ENCODE results near the gene MCM5.

The MCM5 gene

DNA sequence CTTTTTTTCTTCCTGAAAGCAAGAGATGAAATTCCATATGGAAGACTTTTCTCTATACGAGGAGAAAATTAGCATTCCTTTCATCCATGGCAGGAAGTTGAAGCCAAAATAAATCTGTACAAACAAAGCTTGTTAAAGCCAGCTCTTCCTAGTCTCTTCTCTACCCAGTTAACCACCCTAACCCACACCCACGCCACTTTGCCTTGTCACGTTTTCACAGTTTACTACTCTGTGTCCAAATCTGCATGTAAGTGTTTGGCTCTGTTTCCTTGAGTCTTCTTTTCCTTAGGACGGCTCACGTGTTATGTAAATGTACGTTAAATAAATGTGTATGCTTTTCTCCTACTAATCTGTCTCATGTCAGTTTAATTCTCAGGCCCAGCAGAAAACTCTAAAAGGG lies 26.2 kb upstream of the MCM5 start:
- H3K4me3 ChIP-seq (ENCODE audit: insufficient read length, low read depth), result no peak overlapping the region
- H3K27me3 ChIP-seq (ENCODE audit: insufficient read depth, insufficient read length), result no peaks in the 10 kb centered on the region
- TF ChIP-seq SUZ12 (IDR thresholded peaks at IDR 0.05; ENCODE audit: extremely low read depth, insufficient read depth, insufficient read length), result no peak
- TF ChIP-seq YY1 (IDR thresholded peaks at IDR 0.05; ENCODE audit: insufficient read depth, insufficient read length), result no peak
- TF ChIP-seq ZNF274 (IDR thresholded peaks at IDR 0.05; ENCODE audit: low read depth, low read length), result no peak
- H3K9me3 ChIP-seq (ENCODE audit: insufficient read depth, low read length), result no peaks in the 10 kb centered on the region
- no peaks in the 10 kb centered on the region for H3K36me3 ChIP-seq (ENCODE audit: insufficient read depth, insufficient read length, low read length)
- no peak overlapping the region for H3K9ac ChIP-seq (ENCODE audit: insufficient read length, low read depth)
- DNase-seq (ENCODE audit: low read depth, low spot score), result no peak
- H3K4me1 ChIP-seq (ENCODE audit: insufficient read depth, insufficient read length), result peaks cover 9% of the 10 kb centered on the region

DNA sequence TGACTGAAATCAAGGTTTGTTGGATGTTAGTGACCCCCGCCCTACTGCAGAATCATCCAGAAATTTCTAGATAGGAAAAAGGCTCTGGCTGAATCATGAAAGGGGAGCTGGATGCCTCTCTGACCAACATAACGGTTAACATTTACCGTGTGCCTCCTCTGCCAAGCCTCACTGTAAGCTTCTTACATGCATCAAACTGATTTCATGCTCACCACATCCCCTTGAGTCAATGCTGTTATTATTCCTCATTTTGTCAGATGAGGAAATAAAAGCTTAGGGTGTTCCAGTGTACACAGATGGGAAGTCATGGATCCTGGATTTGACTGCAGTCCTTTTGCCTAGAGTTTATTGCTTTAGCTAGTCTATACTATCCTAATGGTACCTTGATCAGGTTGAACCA lies 24.9 kb upstream of the MCM5 start:
- Histone ChIP-seq H3K9ac (ENCODE audit: insufficient read length, low read depth) (no peak overlapping the region), H3K4me1 (ENCODE audit: insufficient read depth, insufficient read length) (peaks cover 5% of the 10 kb centered on the region), H3K36me3 (ENCODE audit: insufficient read depth, insufficient read length, low read length) (no peaks in the 10 kb centered on the region), H3K4me3 (ENCODE audit: insufficient read length, low read depth) (no peak overlapping the region), H3K27me3 (ENCODE audit: insufficient read depth, insufficient read length) (no peaks in the 10 kb centered on the region), H3K9me3 (ENCODE audit: insufficient read depth, low read length) (no peaks in the 10 kb centered on the region)
- TF ChIP-seq YY1 (IDR thresholded peaks at IDR 0.05; ENCODE audit: insufficient read depth, insufficient read length) (no peak), SUZ12 (IDR thresholded peaks at IDR 0.05; ENCODE audit: extremely low read depth, insufficient read depth, insufficient read length) (no peak), ZNF274 (IDR thresholded peaks at IDR 0.05; ENCODE audit: low read depth, low read length) (no peak)
- DNase-seq (ENCODE audit: low read depth, low spot score), result no peak

DNA sequence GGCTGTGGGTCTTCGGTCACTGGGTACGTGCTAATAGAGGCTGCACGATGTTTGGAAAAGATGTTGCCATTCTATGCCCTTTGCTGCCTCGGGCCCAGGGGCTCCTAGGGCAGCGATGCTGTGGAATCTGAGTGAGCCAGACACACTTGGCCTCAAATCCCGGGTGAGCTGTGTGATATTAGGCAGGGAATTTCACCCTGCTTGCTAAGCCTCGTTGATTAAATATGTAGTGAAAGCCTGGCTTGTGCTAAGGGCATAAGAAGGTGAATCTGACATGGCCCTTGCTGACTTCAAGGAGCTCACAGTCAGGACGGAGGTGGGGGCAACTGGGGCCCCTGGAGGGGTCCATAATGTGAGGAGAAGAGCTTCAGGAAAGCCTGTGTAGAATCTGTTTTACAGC lies 24.4 kb upstream of the MCM5 start:
- Histone ChIP-seq H3K4me3 (ENCODE audit: insufficient read length, low read depth) (no peak overlapping the region), H3K36me3 (ENCODE audit: insufficient read depth, insufficient read length, low read length) (no peaks in the 10 kb centered on the region), H3K9me3 (ENCODE audit: insufficient read depth, low read length) (no peaks in the 10 kb centered on the region), H3K9ac (ENCODE audit: insufficient read length, low read depth) (no peak overlapping the region), H3K27me3 (ENCODE audit: insufficient read depth, insufficient read length) (no peaks in the 10 kb centered on the region), H3K4me1 (ENCODE audit: insufficient read depth, insufficient read length) (peaks cover 9% of the 10 kb centered on the region)
- TF ChIP-seq SUZ12 (IDR thresholded peaks at IDR 0.05; ENCODE audit: extremely low read depth, insufficient read depth, insufficient read length), result no peak
- TF ChIP-seq YY1 (IDR thresholded peaks at IDR 0.05; ENCODE audit: insufficient read depth, insufficient read length), result no peak
- no peak for TF ChIP-seq ZNF274 (IDR thresholded peaks at IDR 0.05; ENCODE audit: low read depth, low read length)
- DNase-seq (ENCODE audit: low read depth, low spot score), result no peak

DNA sequence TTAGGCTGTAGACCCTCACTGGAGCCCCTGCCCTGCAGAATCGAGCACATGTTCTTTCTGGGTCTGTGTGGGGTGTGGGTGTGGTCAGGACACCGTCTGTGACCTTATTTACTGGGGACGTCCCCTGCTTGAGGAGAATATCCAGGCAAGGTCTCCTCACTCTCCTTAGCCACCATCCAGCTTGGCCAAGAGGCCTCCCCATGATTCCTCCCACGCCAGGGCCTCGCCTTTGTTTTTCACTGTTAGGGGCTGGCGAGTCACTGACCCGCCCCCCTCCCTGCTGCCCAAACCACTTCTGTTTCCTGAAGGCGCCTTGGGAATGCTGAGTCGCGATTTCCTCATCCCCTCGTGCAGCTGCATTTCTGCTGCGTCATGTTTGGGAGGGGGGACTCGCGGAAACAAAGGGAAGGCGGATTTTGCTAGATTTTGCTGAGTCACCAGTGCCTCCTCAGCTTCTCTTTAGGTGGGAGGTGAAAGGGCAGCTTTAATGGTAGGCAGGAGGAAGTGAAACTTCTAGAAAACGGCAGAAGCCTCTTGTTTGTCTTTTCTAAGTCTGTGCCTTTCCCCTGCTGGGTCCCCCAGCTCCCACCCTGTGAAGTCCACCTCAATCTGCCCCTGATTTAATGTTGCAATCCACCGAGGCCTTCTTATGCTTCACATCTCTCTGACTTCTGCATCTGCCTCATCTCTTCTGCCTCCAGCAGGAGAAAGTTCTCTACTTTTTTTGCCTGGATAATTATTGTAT lies 23.0 kb upstream of the MCM5 start:
- peak; percentile 96 for DNase-seq (ENCODE audit: low read depth, low spot score)
- Histone ChIP-seq H3K4me3 (ENCODE audit: insufficient read length, low read depth) (no peak overlapping the region), H3K9ac (ENCODE audit: insufficient read length, low read depth) (no peak overlapping the region), H3K27me3 (ENCODE audit: insufficient read depth, insufficient read length) (no peaks in the 10 kb centered on the region), H3K36me3 (ENCODE audit: insufficient read depth, insufficient read length, low read length) (no peaks in the 10 kb centered on the region), H3K9me3 (ENCODE audit: insufficient read depth, low read length) (no peaks in the 10 kb centered on the region), H3K4me1 (ENCODE audit: insufficient read depth, insufficient read length) (peaks cover 10% of the 10 kb centered on the region)
- TF ChIP-seq YY1 (IDR thresholded peaks at IDR 0.05; ENCODE audit: insufficient read depth, insufficient read length) (no peak), SUZ12 (IDR thresholded peaks at IDR 0.05; ENCODE audit: extremely low read depth, insufficient read depth, insufficient read length) (no peak), ZNF274 (IDR thresholded peaks at IDR 0.05; ENCODE audit: low read depth, low read length) (no peak)

DNA sequence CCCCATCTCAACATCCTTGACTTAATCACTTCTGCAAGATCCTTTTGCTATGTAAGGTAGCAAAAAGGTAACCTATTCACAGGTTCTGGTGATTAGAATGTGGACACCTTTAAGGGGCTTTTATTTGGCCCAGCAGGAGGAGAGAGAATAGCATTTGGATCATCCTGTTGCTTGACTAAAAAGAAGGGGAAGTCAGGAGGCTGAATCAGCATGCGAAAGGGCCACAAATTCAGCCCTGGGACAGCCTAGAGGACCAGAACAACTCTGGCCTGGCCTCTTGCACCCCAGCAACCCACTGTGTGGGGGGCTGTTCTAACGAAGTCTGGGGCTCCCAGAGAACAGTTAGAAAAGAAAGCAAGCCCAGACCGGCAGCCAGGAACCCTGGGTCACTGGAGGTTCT lies 22.2 kb upstream of the MCM5 start:
- TF ChIP-seq ZNF274 (IDR thresholded peaks at IDR 0.05; ENCODE audit: low read depth, low read length), result no peak
- Histone ChIP-seq H3K4me1 (ENCODE audit: insufficient read depth, insufficient read length) (peaks cover 10% of the 10 kb centered on the region), H3K9me3 (ENCODE audit: insufficient read depth, low read length) (no peaks in the 10 kb centered on the region), H3K36me3 (ENCODE audit: insufficient read depth, insufficient read length, low read length) (no peaks in the 10 kb centered on the region), H3K9ac (ENCODE audit: insufficient read length, low read depth) (no peak overlapping the region), H3K27me3 (ENCODE audit: insufficient read depth, insufficient read length) (no peaks in the 10 kb centered on the region), H3K4me3 (ENCODE audit: insufficient read length, low read depth) (no peak overlapping the region)
- DNase-seq (ENCODE audit: low read depth, low spot score), result peak; percentile 47

DNA sequence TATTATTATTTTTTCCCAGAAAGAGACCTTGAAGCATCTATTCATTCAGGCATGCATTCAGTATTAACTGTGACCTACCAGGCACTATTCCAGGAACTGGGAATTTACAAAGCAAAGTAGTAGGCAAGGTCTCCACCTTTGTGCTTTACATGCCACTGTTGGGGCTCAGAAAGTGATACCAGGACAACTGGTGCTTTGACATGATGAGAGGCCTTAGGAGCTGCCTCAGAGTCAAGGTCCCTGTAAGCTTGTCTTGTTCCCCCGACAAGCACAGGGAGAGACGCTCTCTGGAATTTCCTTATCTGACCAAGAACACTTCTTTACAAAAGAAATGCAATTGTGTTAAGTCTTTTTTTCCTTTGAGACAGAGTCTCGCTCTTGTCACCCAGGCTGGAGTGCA lies 21.3 kb upstream of the MCM5 start:
- Histone ChIP-seq H3K36me3 (ENCODE audit: insufficient read depth, insufficient read length, low read length) (peaks cover 8% of the 10 kb centered on the region), H3K9ac (ENCODE audit: insufficient read length, low read depth) (peak overlapping the region; percentile 58), H3K27me3 (ENCODE audit: insufficient read depth, insufficient read length) (no peaks in the 10 kb centered on the region), H3K9me3 (ENCODE audit: insufficient read depth, low read length) (no peaks in the 10 kb centered on the region), H3K4me1 (ENCODE audit: insufficient read depth, insufficient read length) (peaks cover 8% of the 10 kb centered on the region), H3K4me3 (ENCODE audit: insufficient read length, low read depth) (no peak overlapping the region)
- no peak for DNase-seq (ENCODE audit: low read depth, low spot score)
- TF ChIP-seq SUZ12 (IDR thresholded peaks at IDR 0.05; ENCODE audit: extremely low read depth, insufficient read depth, insufficient read length), result no peak
- TF ChIP-seq YY1 (IDR thresholded peaks at IDR 0.05; ENCODE audit: insufficient read depth, insufficient read length), result no peak
- no peak for TF ChIP-seq ZNF274 (IDR thresholded peaks at IDR 0.05; ENCODE audit: low read depth, low read length)

DNA sequence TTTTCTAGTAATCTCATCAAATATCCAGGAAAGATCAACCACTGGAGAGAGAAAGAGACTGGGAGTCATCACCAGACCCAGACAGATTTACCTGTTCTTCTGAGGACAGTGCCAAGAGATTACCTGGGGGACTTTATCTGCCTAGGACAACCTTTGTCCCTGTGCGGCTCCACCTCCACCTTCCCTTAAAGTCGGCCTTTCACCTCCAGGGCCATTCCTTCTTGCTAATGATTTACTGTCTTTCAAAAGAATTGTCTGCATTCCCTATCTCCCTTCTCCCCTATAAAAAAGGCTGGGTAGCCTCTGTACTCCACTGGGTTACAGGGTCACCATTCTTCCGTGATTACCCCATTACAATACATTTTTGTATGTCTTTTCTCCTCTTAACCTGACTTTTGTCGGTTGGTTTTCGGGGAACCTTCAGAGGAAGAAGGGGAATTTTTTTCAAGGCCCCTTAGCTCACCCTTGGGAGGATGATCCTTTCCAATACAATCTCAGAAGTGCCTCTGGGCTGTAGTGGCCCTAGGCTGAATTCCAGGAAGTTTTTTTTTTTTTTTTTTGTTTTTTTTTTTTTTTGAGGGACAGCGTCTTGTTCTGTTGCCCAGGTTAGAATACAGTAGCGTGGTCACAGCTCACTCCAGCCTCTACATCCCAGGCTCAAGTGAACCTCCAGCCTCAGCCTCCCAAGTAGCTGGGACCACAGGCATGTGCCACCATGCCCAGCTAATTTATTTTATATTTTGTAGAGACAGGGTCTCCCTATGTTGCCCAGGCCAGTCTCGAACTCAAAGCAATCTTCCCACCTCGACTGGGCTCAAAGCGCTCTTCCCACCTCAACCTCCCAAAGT lies 20.6 kb upstream of the MCM5 start:
- TF ChIP-seq YY1 (IDR thresholded peaks at IDR 0.05; ENCODE audit: insufficient read depth, insufficient read length) (no peak), SUZ12 (IDR thresholded peaks at IDR 0.05; ENCODE audit: extremely low read depth, insufficient read depth, insufficient read length) (no peak), ZNF274 (IDR thresholded peaks at IDR 0.05; ENCODE audit: low read depth, low read length) (no peak)
- Histone ChIP-seq H3K4me1 (ENCODE audit: insufficient read depth, insufficient read length) (peaks cover 8% of the 10 kb centered on the region), H3K36me3 (ENCODE audit: insufficient read depth, insufficient read length, low read length) (peaks cover 12% of the 10 kb centered on the region), H3K4me3 (ENCODE audit: insufficient read length, low read depth) (no peak overlapping the region), H3K27me3 (ENCODE audit: insufficient read depth, insufficient read length) (no peaks in the 10 kb centered on the region), H3K9ac (ENCODE audit: insufficient read length, low read depth) (no peak overlapping the region), H3K9me3 (ENCODE audit: insufficient read depth, low read length) (no peaks in the 10 kb centered on the region)
- DNase-seq (ENCODE audit: low read depth, low spot score), result no peak
